Hepatocyte (in vitro differentiated cells): ENCODE results near the gene ENOX1. TPM values are rescaled to one million over a fixed set of nuclear protein-coding genes. Genes with fewer than 3 reads are reported as not detected.

ENCODE experiments used
- DNase-seq: peaks from one replicate; pipeline ENCODE4 v3.0.0-alpha.2; 2016; ENCODE audit warnings: low spot score
- H2AFZ ChIP-seq: fragments of 200-600 bp; sonication (generic); 2 replicates; pipeline ENCODE4 v1.6.0; 2016; ENCODE audit warnings: antibody characterized with exemption, mild to moderate bottlenecking
- H3K27ac ChIP-seq: fragments of 200-600 bp; sonication (generic); 2 replicates; pipeline ENCODE4 v1.5.1; 2016; ENCODE audit warnings: mild to moderate bottlenecking
- H3K27me3 ChIP-seq: fragments of 200-600 bp; sonication (generic); 2 replicates; pipeline ENCODE4 v1.6.1; 2016
- H3K36me3 ChIP-seq: fragments of 200-600 bp; sonication (generic); replicated peaks from 2 replicates; pipeline ENCODE4 v1.5.1; 2016; ENCODE audit warnings: low read depth; ENCODE audit not compliant: insufficient read depth
- H3K4me1 ChIP-seq: fragments of 200-600 bp; sonication (generic); 2 replicates; pipeline ENCODE4 v1.5.1; 2016; ENCODE audit warnings: mild to moderate bottlenecking, moderate library complexity; ENCODE audit not compliant: insufficient read depth
- H3K4me2 ChIP-seq: fragments of 200-600 bp; sonication (generic); 2 replicates; pipeline ENCODE4 v1.6.0; 2016
- H3K4me3 ChIP-seq: fragments of 200-600 bp; sonication (generic); 2 replicates; pipeline ENCODE4 v1.5.1; 2016; ENCODE audit warnings: mild to moderate bottlenecking
- H3K79me2 ChIP-seq: fragments of 200-600 bp; sonication (generic); 2 replicates; pipeline ENCODE4 v1.6.0; 2017; ENCODE audit warnings: mild to moderate bottlenecking
- H3K9me2 ChIP-seq: fragments of 200-600 bp; sonication (generic); replicated peaks from 2 replicates; pipeline ENCODE4 v1.6.0; 2017; ENCODE audit warnings: mild to moderate bottlenecking; ENCODE audit not compliant: insufficient read depth
- H3K9me3 ChIP-seq: fragments of 200-600 bp; sonication (generic); 2 replicates; pipeline ENCODE4 v1.5.1; 2016; ENCODE audit warnings: low read depth, mild to moderate bottlenecking
- H4K20me1 ChIP-seq: fragments of 200-600 bp; sonication (generic); 2 replicates; pipeline ENCODE4 v1.6.0; 2016; ENCODE audit warnings: mild to moderate bottlenecking; ENCODE audit not compliant: insufficient read depth, poor library complexity, severe bottlenecking
- EZH2 ChIP-seq: fragments of 200-600 bp; sonication (generic); IDR thresholded peaks from 2 replicates; pipeline ENCODE4 v1.6.1; 2016; ENCODE audit warnings: antibody characterized with exemption, mild to moderate bottlenecking, borderline replicate concordance
- EZH2phosphoT487 ChIP-seq: fragments of 200-600 bp; sonication (generic); IDR thresholded peaks from one replicate; pipeline ENCODE4 v1.6.1; 2018; ENCODE audit warnings: antibody characterized with exemption, mild to moderate bottlenecking, low read depth, moderate library complexity; ENCODE audit not compliant: unreplicated experiment, severe bottlenecking
- WGBS: methylation state at CpG from one replicate; pipeline ENCODE4 v1.1.6; 2016; ENCODE audit warnings: low lambda C conversion rate; ENCODE audit errors: missing lambda C conversion rate; 5-methylcytosine and 5-hydroxymethylcytosine counted together
- polyA plus RNA-seq: library from polyadenylated mRNA; unstranded; fragments of >200 nt; fragmentation: Nextera tagmentation; extraction: Ambion mirVana; gene quantifications from 2 replicates; pipeline ENCODE4 v1.2.1, GENCODE V29; 2016
- total RNA-seq: library from RNA; depleted of rRNA; stranded (reverse); fragments of >200 nt; gene quantifications from 2 replicates; pipeline ENCODE4 v1.2.3, GENCODE V29; 2014
- TF ChIP-seq, protein P1 (sequence below): fragments of 200-600 bp; sonication (generic); IDR thresholded peaks from 2 replicates; pipeline ENCODE4 v1.5.1; 2016; ENCODE audit warnings: antibody characterized with exemption, mild to moderate bottlenecking; ENCODE audit not compliant: poor library complexity

Gene ENOX1
- total and polyA plus RNA-seq, 2 experiments from 2014 or later: 2.4 to 4.0 TPM

DNA sequence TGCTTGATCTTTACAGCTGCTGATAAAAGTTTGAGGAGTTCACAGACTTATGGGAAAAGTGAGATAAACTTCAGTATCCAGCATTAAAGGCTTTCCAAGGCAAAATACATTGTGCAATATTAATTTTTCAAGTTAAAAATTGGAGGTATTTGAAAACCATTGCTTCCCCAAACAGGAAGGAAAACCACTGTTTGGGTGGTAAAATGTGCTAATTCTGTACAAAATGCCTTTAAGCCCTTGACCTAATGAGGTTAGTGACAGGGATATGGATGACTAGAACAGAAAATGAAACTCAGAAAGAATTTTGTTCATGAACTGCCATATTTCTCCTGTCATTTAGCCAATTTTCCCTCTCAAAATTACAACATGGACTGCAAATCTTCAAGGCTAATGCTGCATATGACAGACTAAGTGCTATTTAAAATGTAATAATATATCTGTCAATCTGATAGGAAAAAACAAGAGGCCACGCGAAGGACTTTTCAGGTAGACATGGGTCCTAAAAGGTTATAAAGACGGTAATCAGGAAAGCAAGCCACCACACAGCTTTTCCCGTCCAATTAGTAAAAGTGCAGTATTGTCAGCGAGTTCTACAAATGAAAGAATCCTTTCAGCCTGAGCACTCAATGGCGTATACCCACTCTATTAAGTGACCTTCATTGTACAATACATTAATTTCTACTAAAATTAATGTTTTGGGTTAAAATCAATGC, 212.8 kb downstream of the ENOX1 start:
- 87% methylated on average over 6 of the region's 6 CpGs for WGBS
- no peak overlapping the region for H2AFZ ChIP-seq
- no peaks in the 10 kb centered on the region for H3K9me3 ChIP-seq

DNA sequence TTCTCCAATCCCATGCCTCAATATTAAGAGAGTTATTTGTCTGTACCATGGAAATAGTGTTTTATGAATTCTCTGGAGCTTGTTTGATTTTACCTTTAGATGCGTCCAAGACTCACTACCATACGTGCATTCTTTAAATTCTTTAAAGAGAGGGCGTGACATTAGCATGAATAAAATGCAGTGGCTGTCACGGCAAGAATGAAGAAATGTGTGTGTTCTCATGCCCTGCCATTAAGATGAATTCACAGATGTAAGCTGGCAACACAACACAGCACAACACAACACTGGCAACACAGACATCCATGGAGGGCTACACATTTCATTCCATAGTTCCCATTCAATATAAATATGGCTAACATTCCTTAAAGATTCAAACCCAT, 213.4 kb downstream of the ENOX1 start:
- WGBS: 38% methylated on average over 4 of the region's 4 CpGs
- Histone ChIP-seq H3K4me2 (peak overlapping the region; percentile 44), H3K36me3 (no peaks in the 10 kb centered on the region), H2AFZ (no peak overlapping the region), H3K79me2 (no peaks in the 10 kb centered on the region), H3K4me1 (peaks cover 26% of the 10 kb centered on the region), H3K9me3 (no peaks in the 10 kb centered on the region), H3K27me3 (no peaks in the 10 kb centered on the region), H4K20me1 (no peaks in the 10 kb centered on the region), H3K27ac (peak overlapping the region; percentile 33), H3K9me2 (no peaks in the 10 kb centered on the region), H3K4me3 (no peak overlapping the region)
- no peak for TF ChIP-seq EZH2
- no peak for TF ChIP-seq EZH2phosphoT487
- TF ChIP-seq, protein P1, sequence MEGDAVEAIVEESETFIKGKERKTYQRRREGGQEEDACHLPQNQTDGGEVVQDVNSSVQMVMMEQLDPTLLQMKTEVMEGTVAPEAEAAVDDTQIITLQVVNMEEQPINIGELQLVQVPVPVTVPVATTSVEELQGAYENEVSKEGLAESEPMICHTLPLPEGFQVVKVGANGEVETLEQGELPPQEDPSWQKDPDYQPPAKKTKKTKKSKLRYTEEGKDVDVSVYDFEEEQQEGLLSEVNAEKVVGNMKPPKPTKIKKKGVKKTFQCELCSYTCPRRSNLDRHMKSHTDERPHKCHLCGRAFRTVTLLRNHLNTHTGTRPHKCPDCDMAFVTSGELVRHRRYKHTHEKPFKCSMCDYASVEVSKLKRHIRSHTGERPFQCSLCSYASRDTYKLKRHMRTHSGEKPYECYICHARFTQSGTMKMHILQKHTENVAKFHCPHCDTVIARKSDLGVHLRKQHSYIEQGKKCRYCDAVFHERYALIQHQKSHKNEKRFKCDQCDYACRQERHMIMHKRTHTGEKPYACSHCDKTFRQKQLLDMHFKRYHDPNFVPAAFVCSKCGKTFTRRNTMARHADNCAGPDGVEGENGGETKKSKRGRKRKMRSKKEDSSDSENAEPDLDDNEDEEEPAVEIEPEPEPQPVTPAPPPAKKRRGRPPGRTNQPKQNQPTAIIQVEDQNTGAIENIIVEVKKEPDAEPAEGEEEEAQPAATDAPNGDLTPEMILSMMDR: no peak
- DNase-seq: no peak

More for the DNA sequence above, 212.8 kb downstream of the ENOX1 start:
- Histone ChIP-seq H3K4me1 (peaks cover 22% of the 10 kb centered on the region), H3K27ac (peak overlapping the region; percentile 33), H3K27me3 (no peaks in the 10 kb centered on the region), H3K36me3 (no peaks in the 10 kb centered on the region), H3K9me2 (no peaks in the 10 kb centered on the region), H3K79me2 (no peaks in the 10 kb centered on the region), H3K4me3 (no peak overlapping the region), H3K4me2 (peak overlapping the region; percentile 44), H4K20me1 (no peaks in the 10 kb centered on the region)
- no peak for DNase-seq
- TF ChIP-seq, protein P1: no peak
- TF ChIP-seq EZH2phosphoT487 (no peak), EZH2 (no peak)

DNA sequence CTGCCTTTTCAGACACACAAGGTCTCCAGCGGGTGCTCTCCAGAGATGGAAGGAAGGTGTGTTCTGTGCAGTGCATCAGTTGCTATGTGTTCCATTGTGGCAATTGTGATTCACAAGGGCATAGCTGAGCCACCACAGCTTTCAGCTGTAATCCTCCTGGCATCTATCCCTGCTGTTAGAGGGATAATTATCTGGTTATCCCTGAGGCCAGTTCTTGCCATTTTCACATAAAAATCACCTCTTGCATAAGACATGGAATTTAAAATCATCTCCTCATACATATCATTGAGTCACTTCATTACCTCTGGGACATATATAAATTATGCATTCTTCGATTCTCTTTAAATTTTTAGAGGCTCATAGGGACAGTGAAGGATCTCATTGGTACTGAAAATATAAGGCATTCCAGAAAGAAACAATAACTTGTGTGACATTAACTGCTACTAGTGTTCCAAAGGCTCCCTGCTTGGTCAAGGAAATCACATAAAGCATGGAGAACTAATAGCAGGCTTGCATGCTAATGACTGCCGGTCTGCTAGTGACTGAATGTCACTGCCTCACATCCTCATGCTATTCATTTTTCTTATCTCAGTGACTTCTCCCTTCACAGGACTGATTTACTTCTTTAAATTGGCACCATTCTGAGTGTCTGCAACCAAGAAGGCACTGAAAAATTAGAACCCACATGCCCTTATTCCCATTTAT, 214.0 kb downstream of the ENOX1 start:
- Histone ChIP-seq H3K79me2 (no peaks in the 10 kb centered on the region), H3K9me2 (no peaks in the 10 kb centered on the region), H3K36me3 (no peaks in the 10 kb centered on the region), H3K4me3 (no peak overlapping the region), H2AFZ (no peak overlapping the region), H4K20me1 (no peaks in the 10 kb centered on the region), H3K9me3 (no peaks in the 10 kb centered on the region), H3K27me3 (no peaks in the 10 kb centered on the region), H3K4me2 (peak overlapping the region; percentile 44), H3K27ac (no peak overlapping the region), H3K4me1 (peaks cover 31% of the 10 kb centered on the region)
- WGBS: 69% methylated on average over 3 of the region's 3 CpGs
- TF ChIP-seq, protein P1: no peak
- no peak for TF ChIP-seq EZH2
- no peak for TF ChIP-seq EZH2phosphoT487
- no peak for DNase-seq
